ENCODE measurements around the gene RAB42.
A peak's percentile ranks its signal among the peaks of the same experiment; 100 is the strongest.
"Not testable (repeated sequence)": the region's sequence is repeated elsewhere in the genome, so short reads cannot be mapped to it uniquely, and the experiment has no call there.

The RAB42 gene

GRCh38 chr1:28595412-28596191 lies 3.5 kb downstream of the RAB42 start:
- DNase-seq (ENCODE audit: insufficient read length) = no peak
- FAIRE-seq = no peak
- TF ChIP-seq POLR2A (IDR thresholded peaks at IDR 0.05; ENCODE audit: low read depth, low read length) = no peak
- TF ChIP-seq POLR2AphosphoS5 (IDR thresholded peaks at IDR 0.05; ENCODE audit: low read depth, low read length) = no peak
- TF ChIP-seq TAF1 (IDR thresholded peaks at IDR 0.05; ENCODE audit: borderline replicate concordance, low read depth, low read length) = no peak

GRCh38 chr1:28596276-28596675 lies 4.2 kb downstream of the RAB42 start:
- DNase-seq (ENCODE audit: insufficient read length); FAIRE-seq: not testable (repeated sequence)

GRCh38 chr1:28601696-28602095 lies 9.6 kb downstream of the RAB42 start:
- DNase-seq (ENCODE audit: insufficient read length) = no peak
- no peak for TF ChIP-seq POLR2A (IDR thresholded peaks at IDR 0.05; ENCODE audit: low read depth, low read length)
- no peak for TF ChIP-seq POLR2AphosphoS5 (IDR thresholded peaks at IDR 0.05; ENCODE audit: low read depth, low read length)
- TF ChIP-seq TAF1 (IDR thresholded peaks at IDR 0.05; ENCODE audit: borderline replicate concordance, low read depth, low read length) = no peak

GRCh38 chr1:28602536-28603439 lies 10.7 kb downstream of the RAB42 start:
- FAIRE-seq (peak; percentile 56), DNase-seq (ENCODE audit: insufficient read length) (no peak)
- TF ChIP-seq TAF1 (IDR thresholded peaks at IDR 0.05; ENCODE audit: borderline replicate concordance, low read depth, low read length) (no peak), POLR2A (IDR thresholded peaks at IDR 0.05; ENCODE audit: low read depth, low read length) (no peak), POLR2AphosphoS5 (IDR thresholded peaks at IDR 0.05; ENCODE audit: low read depth, low read length) (no peak)

More at GRCh38 chr1:28601696-28602095, 9.6 kb downstream of the RAB42 start:
- peak; percentile 5 for FAIRE-seq

GRCh38 chr1:28604411-28604810 lies 12.3 kb downstream of the RAB42 start:
- FAIRE-seq = no peak
- TF ChIP-seq TAF1 (IDR thresholded peaks at IDR 0.05; ENCODE audit: borderline replicate concordance, low read depth, low read length) (no peak), POLR2A (IDR thresholded peaks at IDR 0.05; ENCODE audit: low read depth, low read length) (no peak), POLR2AphosphoS5 (IDR thresholded peaks at IDR 0.05; ENCODE audit: low read depth, low read length) (no peak)
- no peak for DNase-seq (ENCODE audit: insufficient read length)

GRCh38 chr1:28604962-28605361 lies 12.9 kb downstream of the RAB42 start:
- FAIRE-seq (no peak), DNase-seq (ENCODE audit: insufficient read length) (no peak)
- TF ChIP-seq POLR2A (IDR thresholded peaks at IDR 0.05; ENCODE audit: low read depth, low read length) (no peak), POLR2AphosphoS5 (IDR thresholded peaks at IDR 0.05; ENCODE audit: low read depth, low read length) (no peak), TAF1 (IDR thresholded peaks at IDR 0.05; ENCODE audit: borderline replicate concordance, low read depth, low read length) (no peak)

GRCh38 chr1:28606771-28607170 lies 14.7 kb downstream of the RAB42 start:
- DNase-seq (ENCODE audit: insufficient read length) (no peak), FAIRE-seq (no peak)
- TF ChIP-seq POLR2AphosphoS5 (IDR thresholded peaks at IDR 0.05; ENCODE audit: low read depth, low read length) (no peak), POLR2A (IDR thresholded peaks at IDR 0.05; ENCODE audit: low read depth, low read length) (no peak), TAF1 (IDR thresholded peaks at IDR 0.05; ENCODE audit: borderline replicate concordance, low read depth, low read length) (no peak)

- no peak for TF ChIP-seq POLR2AphosphoS5 (IDR thresholded peaks at IDR 0.05; ENCODE audit: low read depth, low read length)
- TF ChIP-seq POLR2A (IDR thresholded peaks at IDR 0.05; ENCODE audit: low read depth, low read length) = no peak
- TF ChIP-seq TAF1 (IDR thresholded peaks at IDR 0.05; ENCODE audit: borderline replicate concordance, low read depth, low read length) = no peak
- FAIRE-seq (no peak), DNase-seq (ENCODE audit: insufficient read length) (no peak)
These were observed 21.1 kb downstream of the RAB42 start for GRCh38 chr1:28613175-28613574.

GRCh38 chr1:28631713-28632112 lies 39.6 kb downstream of the RAB42 start:
- DNase-seq (ENCODE audit: insufficient read length) (no peak), FAIRE-seq (peak; percentile 21)
- TF ChIP-seq POLR2A (IDR thresholded peaks at IDR 0.05; ENCODE audit: low read depth, low read length) (no peak), POLR2AphosphoS5 (IDR thresholded peaks at IDR 0.05; ENCODE audit: low read depth, low read length) (no peak), TAF1 (IDR thresholded peaks at IDR 0.05; ENCODE audit: borderline replicate concordance, low read depth, low read length) (no peak)

GRCh38 chr1:28632560-28632959 lies 40.5 kb downstream of the RAB42 start:
- FAIRE-seq (no peak), DNase-seq (ENCODE audit: insufficient read length) (no peak)
- no peak for TF ChIP-seq POLR2AphosphoS5 (IDR thresholded peaks at IDR 0.05; ENCODE audit: low read depth, low read length)
- no peak for TF ChIP-seq TAF1 (IDR thresholded peaks at IDR 0.05; ENCODE audit: borderline replicate concordance, low read depth, low read length)
- no peak for TF ChIP-seq POLR2A (IDR thresholded peaks at IDR 0.05; ENCODE audit: low read depth, low read length)

GRCh38 chr1:28640766-28641165 lies 48.7 kb downstream of the RAB42 start:
- no peak for DNase-seq (ENCODE audit: insufficient read length)
- no peak for FAIRE-seq
- TF ChIP-seq POLR2A (IDR thresholded peaks at IDR 0.05; ENCODE audit: low read depth, low read length) = no peak
- no peak for TF ChIP-seq TAF1 (IDR thresholded peaks at IDR 0.05; ENCODE audit: borderline replicate concordance, low read depth, low read length)
- no peak for TF ChIP-seq POLR2AphosphoS5 (IDR thresholded peaks at IDR 0.05; ENCODE audit: low read depth, low read length)

Measured in GM12892 (cell line).